ENCODE data around the gene ZCCHC10.

ZCCHC10 gene

GRCh38 chr5:133063965-133064364 lies 37.6 kb upstream of the ZCCHC10 start:
- no peak for DNase-seq (ENCODE audit: extremely low spot score)
- CTCF ChIA-PET, result no interaction called here
- POLR2A ChIA-PET, result interaction anchor here (2.4 kb wide), 1 partner anchor 13 kb away, joined by 9 read pairs; the partner anchor contains the start of gene HSPA4
- TF ChIP-seq NFRKB (IDR thresholded peaks at IDR 0.05) (no peak), ZNF384 (IDR thresholded peaks at IDR 0.05) (no peak)

DNA sequence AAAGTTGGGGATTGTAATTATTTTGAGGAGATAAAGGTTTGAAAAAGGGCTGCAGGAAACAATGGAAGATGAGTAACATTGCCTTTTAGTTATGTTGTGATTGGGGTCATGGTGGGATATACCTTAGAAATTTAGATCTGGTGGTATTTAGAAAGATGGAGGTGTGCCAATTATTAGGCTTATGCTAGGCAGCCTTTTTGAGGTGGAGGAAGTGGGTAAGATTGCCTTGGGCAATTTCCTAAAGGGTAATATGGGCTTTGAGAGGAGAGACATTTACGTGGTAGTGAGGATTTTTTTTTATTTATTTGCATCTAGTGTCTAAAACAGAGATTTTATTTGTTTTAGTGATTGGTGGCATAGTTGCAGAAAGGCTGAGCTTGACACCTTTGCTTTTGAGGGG lies 35.9 kb upstream of the ZCCHC10 start:
- ChIA-PET CTCF (no interaction called here), POLR2A (interaction anchor here (2.4 kb wide), 1 partner anchor 11 kb away, joined by 9 read pairs; the partner anchor contains the start of gene HSPA4)
- no peak for TF ChIP-seq TARDBP (IDR thresholded peaks at IDR 0.05)
- TF ChIP-seq SP1 (IDR thresholded peaks at IDR 0.05), result no peak
- TF ChIP-seq PKNOX1 (IDR thresholded peaks at IDR 0.05), result no peak
- no peak for TF ChIP-seq FOXA1 (IDR thresholded peaks at IDR 0.05)
- no peak for TF ChIP-seq HDGF (IDR thresholded peaks at IDR 0.05; ENCODE audit: borderline replicate concordance)
- TF ChIP-seq ELF4 (IDR thresholded peaks at IDR 0.05), result no peak
- no peak for TF ChIP-seq ARNT (IDR thresholded peaks at IDR 0.05)
- no peak for TF ChIP-seq NFRKB (IDR thresholded peaks at IDR 0.05)
- no peak for TF ChIP-seq SUZ12 (IDR thresholded peaks at IDR 0.05)
- no peak for TF ChIP-seq ZNF384 (IDR thresholded peaks at IDR 0.05)
- no peak for TF ChIP-seq FOXK2 (IDR thresholded peaks at IDR 0.05)
- TF ChIP-seq BHLHE40 (IDR thresholded peaks at IDR 0.05; ENCODE audit: borderline replicate concordance), result no peak
- TF ChIP-seq CTBP1 (IDR thresholded peaks at IDR 0.05; ENCODE audit: borderline replicate concordance), result no peak
- no peak for TF ChIP-seq L3MBTL2 (conservative IDR thresholded peaks at IDR 0.05)
- no peak for TF ChIP-seq FOXM1 (IDR thresholded peaks at IDR 0.05; ENCODE audit: borderline replicate concordance)
- TF ChIP-seq LEF1 (IDR thresholded peaks at IDR 0.05; ENCODE audit: borderline replicate concordance), result no peak

DNA sequence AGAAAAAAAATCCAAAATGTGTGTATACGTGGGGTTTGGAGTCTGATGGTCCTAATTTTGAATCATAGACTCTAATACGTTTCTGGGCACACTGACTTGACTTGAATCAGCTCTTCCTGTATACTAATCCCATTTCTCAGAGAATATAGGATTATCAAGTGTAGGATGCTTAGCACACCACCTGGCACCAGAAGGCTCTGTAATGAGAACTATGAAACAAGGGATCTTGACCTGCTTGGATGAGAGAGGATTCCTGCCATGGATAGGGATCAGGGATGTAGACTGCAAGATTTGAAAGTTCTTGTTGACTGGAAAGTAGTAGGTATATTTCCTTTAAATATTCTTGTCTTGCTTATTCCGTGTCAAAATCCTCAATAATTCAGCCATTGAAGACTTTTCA lies 33.3 kb upstream of the ZCCHC10 start:
- ChIA-PET POLR2A (interaction anchor here (0.9 kb wide), 1 partner anchor 191 kb away, joined by 3 read pairs; no protein-coding TSS in a partner anchor), CTCF (no interaction called here)
- DNase-seq (ENCODE audit: extremely low spot score), result no peak
- no peak for TF ChIP-seq LEF1 (IDR thresholded peaks at IDR 0.05; ENCODE audit: borderline replicate concordance)
- no peak for TF ChIP-seq ARNT (IDR thresholded peaks at IDR 0.05)

More for the DNA sequence above, 35.9 kb upstream of the ZCCHC10 start:
- no peak for DNase-seq (ENCODE audit: extremely low spot score)

- ChIA-PET POLR2A (no interaction called here), CTCF (no interaction called here)
- TF ChIP-seq FOXA1 (IDR thresholded peaks at IDR 0.05), result no peak
- no peak for DNase-seq (ENCODE audit: extremely low spot score)
These were observed 30.5 kb upstream of the ZCCHC10 start for GRCh38 chr5:133056891-133057290.

DNA sequence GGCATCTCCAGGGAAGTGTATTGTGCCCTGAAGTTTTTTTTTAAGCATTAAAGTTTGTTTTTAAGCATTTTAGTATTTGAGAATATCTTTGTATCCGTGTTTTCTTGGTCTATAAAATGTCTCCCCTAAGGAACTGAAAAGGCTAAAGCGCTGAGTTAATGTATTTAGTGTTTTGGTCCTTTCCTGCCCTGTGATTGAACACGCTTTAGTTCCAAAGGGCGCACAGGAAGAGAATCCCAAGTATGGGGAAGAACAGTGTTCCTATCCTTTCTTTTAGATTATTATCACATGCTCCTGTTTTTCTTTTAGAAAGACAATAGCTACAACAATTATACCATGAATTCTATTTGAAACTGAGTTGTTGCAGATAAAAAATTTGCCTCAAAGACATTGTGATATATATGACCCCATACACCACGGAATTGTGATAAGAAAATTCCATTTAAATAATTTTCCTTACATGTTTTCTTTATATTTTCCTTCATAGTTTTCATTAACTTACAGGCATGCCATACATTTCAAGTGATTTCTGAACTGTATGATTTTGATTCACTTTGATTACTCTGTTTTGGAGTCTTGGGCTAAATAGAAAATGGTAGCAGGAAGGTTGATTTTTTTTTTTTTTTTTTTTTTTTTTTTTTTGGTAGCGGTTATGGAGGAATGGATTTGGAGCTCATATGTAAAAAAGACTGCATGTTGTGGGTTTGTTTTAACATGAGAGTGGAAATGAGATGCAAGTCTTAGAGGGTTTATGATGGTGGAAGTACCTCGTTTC lies 28.5 kb upstream of the ZCCHC10 start:
- ChIA-PET POLR2A (no interaction called here), CTCF (no interaction called here)
- no peak for DNase-seq (ENCODE audit: extremely low spot score)
- TF ChIP-seq TARDBP (IDR thresholded peaks at IDR 0.05), result no peak
- peak; percentile 72 for TF ChIP-seq ZNF384 (IDR thresholded peaks at IDR 0.05)
- no peak for TF ChIP-seq L3MBTL2 (conservative IDR thresholded peaks at IDR 0.05)

- ChIA-PET POLR2A (interaction anchor here (2.9 kb wide), 1 partner anchor 90 kb away, joined by 35 read pairs; the partner anchor contains the start of gene AFF4), CTCF (interaction anchor here (0.6 kb wide), 1 partner anchor 33 kb away, joined by 3 read pairs; no protein-coding TSS in a partner anchor)
- no peak for DNase-seq (ENCODE audit: extremely low spot score)
- TF ChIP-seq PKNOX1 (IDR thresholded peaks at IDR 0.05) (0 out of 2 replicates have a peak, but pooled peaks have one; percentile 7), LEF1 (IDR thresholded peaks at IDR 0.05; ENCODE audit: borderline replicate concordance) (no peak)
These were observed 27.1 kb upstream of the ZCCHC10 start for GRCh38 chr5:133053448-133053847.

- 0 out of 2 replicates have a peak, but pooled peaks have one; percentile 32 for TF ChIP-seq L3MBTL2 (conservative IDR thresholded peaks at IDR 0.05)
- no peak for TF ChIP-seq FOXM1 (IDR thresholded peaks at IDR 0.05; ENCODE audit: borderline replicate concordance)
- peak; percentile 65 for DNase-seq (ENCODE audit: extremely low spot score)
- POLR2A ChIA-PET, result interaction anchor here (0.5 to 4.2 kb wide), 18 partner anchors 9 to 878 kb away, joined by 3 to 50 read pairs (median 5); partner anchors contain the start of genes AFF4 and ZCCHC10
- CTCF ChIA-PET, result interaction anchor here (0.7 to 1.1 kb wide), 2 partner anchors 45 to 250 kb away, joined by 3 read pairs; no protein-coding TSS in a partner anchor
These were observed 26.2 kb upstream of the ZCCHC10 start for GRCh38 chr5:133052317-133053175.
